GM21423 (cell line): Measurements from ENCODE around the gene MINK1.

Source experiments
- ATAC-seq: cut with Tn5 transposase; IDR thresholded peaks from one replicate; pipeline ENCODE4 v1.9.1; 2021; ENCODE audit warnings: mild to moderate bottlenecking, moderate library complexity; ENCODE audit not compliant: unreplicated experiment

MINK1 gene

GRCh38 chr17:4833178-4833940 is at the start of gene MINK1:
TSS of gene MINK1 (plus strand) at chr17:4833340. CDS start at chr17:4833584, 244 bp downstream.
- peak; percentile 89 for ATAC-seq

- ATAC-seq: no peak
Measured at GRCh38 chr17:4785311-4786105, 47.6 kb upstream of the MINK1 start.

- ATAC-seq: no peak
Measured at GRCh38 chr17:4786106-4786511, 47.0 kb upstream of the MINK1 start, which contains the start of gene VMO1. TSS of gene VMO1 (minus strand) at chr17:4786364. CDS start at chr17:4786352, 12 bp downstream.

- no peak for ATAC-seq
Measured at GRCh38 chr17:4786516-4786915, 46.6 kb upstream of the MINK1 start.

GRCh38 chr17:4788159-4788806 is 44.9 kb upstream of the MINK1 start:
- no peak for ATAC-seq

- ATAC-seq: no peak
Measured at GRCh38 chr17:4788807-4789700, 44.1 kb upstream of the MINK1 start, which contains the start of gene GLTPD2. TSS of gene GLTPD2 (plus strand) at chr17:4788964. CDS start at chr17:4789012, 48 bp downstream.

- ATAC-seq: peak; percentile 26
Measured at GRCh38 chr17:4789701-4789950, 43.5 kb upstream of the MINK1 start.

GRCh38 chr17:4789951-4790704 is 43.0 kb upstream of the MINK1 start:
- ATAC-seq: peak; percentile 66

GRCh38 chr17:4790705-4791088 is 42.4 kb upstream of the MINK1 start:
- ATAC-seq: no peak

- ATAC-seq: no peak
Measured at GRCh38 chr17:4795168-4795567, 38.0 kb upstream of the MINK1 start.

GRCh38 chr17:4796552-4796920 is 36.6 kb upstream of the MINK1 start:
- ATAC-seq: no peak

- ATAC-seq: no peak
Measured at GRCh38 chr17:4800462-4801196, 32.5 kb upstream of the MINK1 start.

GRCh38 chr17:4802228-4802627 is 30.9 kb upstream of the MINK1 start, which contains the start of gene C17orf114:
TSS of gene C17orf114 (minus strand) at chr17:4802328.
- ATAC-seq: no peak

GRCh38 chr17:4806456-4806776 is 26.7 kb upstream of the MINK1 start:
- ATAC-seq: no peak

GRCh38 chr17:4806777-4807604 is 26.1 kb upstream of the MINK1 start, which contains the start of gene PLD2:
TSS of gene PLD2 (plus strand) at chr17:4807152. CDS start at chr17:4807773, 621 bp downstream.
- peak; percentile 96 for ATAC-seq

GRCh38 chr17:4807605-4808377 is 25.3 kb upstream of the MINK1 start:
- no peak for ATAC-seq

- no peak for ATAC-seq
Measured at GRCh38 chr17:4808378-4808767, 24.8 kb upstream of the MINK1 start.
